ENCODE data around the gene TEX14. TPM values are rescaled to one million over a fixed set of nuclear protein-coding genes. Genes with fewer than 3 reads are reported as not detected.
A peak's percentile ranks its signal among the peaks of the same experiment; 100 is the strongest.

Gene TEX14
- total RNA-seq, 1 experiment from 2014 or later: not detected

DNA sequence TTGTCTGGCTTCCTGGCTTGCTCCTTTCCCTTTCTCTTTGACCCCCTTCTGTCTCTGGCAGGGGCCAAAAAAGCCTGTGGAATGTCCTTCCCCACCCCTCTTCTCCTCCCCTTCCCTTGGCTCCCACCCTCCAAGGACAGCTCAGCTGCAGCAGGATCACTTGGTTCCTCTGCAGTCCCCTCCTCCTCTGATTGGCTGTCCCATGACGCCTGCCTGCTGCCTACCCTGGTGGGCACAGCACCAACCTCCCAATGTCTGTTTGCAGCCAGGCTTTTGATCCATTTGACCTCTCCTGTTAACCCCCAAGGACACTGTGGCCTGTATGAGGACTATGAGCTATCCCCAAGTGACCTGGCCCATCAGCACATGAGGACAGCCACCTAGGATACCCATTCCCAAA lies 162.6 kb downstream of the TEX14 start:
- no peak for DNase-seq (ENCODE audit: low spot score)

DNA sequence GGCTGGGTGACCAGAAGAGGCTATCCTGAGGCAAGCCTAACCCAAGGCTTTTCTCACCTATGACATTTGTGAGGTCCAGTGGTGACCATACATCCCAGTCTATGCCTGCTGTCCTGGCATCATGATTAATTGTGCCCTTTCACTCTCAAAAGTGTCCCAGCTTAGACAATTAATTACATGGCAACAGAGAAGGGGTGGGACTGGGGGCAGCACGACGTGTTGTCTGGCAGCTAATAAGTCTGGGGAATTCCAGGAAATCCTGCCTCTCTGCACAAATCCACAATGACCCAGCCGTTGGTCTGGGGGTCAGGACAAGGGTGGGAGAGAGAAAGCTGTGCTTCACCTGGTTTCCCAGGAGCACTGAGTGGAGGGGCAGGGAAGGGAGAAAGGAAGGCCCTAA lies 163.4 kb downstream of the TEX14 start:
- no peak for DNase-seq (ENCODE audit: low spot score)

DNA sequence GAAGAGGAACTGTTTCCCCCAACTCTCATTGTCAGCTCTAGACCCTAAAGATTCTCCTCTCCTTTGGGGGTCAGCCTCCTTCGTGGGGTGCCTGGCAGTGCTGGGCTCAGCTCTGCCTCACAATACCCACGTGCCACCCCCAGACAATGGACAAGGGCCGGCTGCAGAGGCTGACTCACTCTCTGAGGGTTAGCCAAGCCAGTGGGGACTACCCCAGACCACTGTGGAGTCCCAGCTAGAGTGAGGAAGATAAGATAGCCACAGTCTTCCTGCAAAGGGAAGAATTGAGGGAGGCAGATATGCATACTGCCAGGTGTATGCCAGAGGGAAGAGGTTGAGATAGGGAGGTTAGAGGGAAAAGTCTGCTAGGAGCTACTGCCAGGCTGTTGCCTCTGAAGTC lies 163.9 kb downstream of the TEX14 start:
- DNase-seq (ENCODE audit: low spot score): no peak

DNA sequence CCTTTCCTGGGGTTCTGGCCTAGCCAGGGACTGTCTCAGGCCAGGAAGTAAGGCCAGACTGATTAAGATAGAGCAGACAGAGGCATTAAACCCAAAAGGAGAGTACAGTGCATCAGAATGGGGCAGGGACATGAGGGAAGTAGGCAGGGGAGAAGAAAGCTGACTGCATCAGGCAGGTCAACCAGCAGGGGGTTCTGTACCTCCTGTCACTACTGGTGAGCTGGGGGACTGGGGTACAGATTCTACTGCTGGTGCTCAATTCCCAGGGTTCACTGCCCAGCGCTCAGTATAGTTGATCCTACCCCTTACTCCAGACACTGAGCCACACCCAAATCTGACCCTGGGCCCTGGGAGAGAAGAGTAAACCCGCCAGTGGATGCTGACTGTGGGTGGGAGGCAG lies 164.5 kb downstream of the TEX14 start:
- no peak for DNase-seq (ENCODE audit: low spot score)

- no peak for DNase-seq (ENCODE audit: low spot score)
Measured at GRCh38 chr17:58525239-58525638, 166.6 kb downstream of the TEX14 start.

GRCh38 chr17:58521680-58522079 lies 170.2 kb downstream of the TEX14 start:
- no peak for DNase-seq (ENCODE audit: low spot score)

DNA sequence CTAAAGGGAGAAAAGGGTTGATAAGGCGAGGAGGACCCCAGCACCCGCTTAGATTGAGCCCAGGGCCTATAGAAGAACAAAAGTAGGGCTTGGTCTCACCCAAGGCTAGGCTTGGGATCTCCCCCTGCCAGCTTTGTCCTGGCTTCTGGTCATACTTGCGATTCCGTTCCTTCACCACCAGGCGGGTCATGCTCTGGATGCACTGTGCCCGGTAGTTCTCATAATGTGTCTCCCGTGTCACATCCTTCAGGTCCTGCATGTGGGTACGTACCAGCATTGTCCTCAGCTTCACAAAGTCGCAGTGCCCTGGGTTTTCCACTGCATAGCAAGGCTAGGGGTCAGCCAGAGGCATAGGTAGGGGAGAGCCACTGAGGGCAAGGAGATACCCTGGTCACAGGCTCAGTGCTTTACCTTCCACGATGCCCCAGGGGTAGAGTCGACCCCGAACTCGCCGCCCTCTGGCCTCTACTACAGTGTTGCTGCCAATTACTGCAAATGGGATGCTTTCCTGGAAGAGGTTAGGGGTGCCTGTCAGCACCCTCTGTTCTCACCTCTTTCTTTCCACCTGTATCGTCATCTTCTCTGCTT lies 170.9 kb downstream of the TEX14 start:
- DNase-seq (ENCODE audit: low spot score): peak; percentile 57

DNA sequence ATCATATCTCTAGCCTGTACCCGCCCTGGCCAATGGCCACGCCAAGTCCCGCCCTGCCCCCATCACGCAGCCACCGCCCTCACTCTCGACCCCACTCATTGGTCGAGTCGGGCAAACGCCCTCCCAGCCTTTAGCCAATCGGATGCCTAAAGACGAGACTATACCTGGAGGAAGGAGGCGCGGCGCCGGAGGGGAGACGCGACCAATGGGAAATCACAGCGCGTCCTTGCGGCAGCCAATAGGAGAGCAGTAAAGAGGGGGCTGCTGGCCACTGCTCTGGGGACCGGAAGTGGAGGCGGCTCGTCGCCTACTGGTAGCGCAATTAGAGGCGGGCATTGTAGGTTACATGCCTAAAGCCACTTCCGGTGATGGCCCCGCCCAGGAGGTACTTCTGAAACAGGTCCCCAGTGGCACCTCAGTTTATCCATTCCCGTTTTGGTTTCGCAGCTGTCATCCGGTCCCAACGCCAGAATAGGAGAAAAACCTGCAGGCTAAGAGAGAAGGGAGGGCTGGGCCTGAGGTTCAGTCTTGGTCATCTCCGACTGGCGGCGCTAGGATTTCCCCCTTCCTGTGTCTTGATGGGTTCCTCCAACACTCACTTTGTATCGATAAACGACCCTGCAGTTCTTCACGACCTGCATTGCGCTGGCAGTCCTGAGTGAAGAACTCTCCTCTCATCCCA lies 173.8 kb downstream of the TEX14 start:
- peak; percentile 99 for DNase-seq (ENCODE audit: low spot score)

DNA sequence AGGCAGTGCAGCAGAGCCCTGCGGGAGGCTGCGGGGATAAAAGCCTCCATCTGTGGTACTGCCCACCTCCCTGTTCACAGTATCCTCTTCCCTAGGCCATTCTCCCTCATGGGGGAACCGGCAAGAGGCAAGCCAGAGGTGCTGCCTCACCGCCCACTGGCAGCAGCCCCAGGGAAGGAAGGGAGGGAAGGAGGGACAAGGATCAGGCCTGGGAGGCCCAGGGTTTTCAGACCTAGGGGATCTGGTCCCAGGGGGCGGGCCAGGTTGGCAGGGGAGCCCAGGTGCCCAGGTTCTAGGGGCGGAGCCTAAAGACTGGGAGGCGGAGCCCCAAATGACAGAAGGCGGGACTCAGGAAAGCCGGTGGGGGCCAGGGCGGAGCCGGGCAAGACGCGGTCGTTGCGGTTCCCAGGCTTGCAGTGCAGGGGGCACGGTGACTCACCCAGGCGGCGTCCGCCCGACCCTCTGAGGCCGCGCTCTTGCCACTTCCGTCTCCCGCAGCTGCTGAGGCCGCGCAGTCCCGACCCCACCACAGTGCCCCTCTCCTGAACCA lies 174.4 kb downstream of the TEX14 start:
- no peak for DNase-seq (ENCODE audit: low spot score)

DNA sequence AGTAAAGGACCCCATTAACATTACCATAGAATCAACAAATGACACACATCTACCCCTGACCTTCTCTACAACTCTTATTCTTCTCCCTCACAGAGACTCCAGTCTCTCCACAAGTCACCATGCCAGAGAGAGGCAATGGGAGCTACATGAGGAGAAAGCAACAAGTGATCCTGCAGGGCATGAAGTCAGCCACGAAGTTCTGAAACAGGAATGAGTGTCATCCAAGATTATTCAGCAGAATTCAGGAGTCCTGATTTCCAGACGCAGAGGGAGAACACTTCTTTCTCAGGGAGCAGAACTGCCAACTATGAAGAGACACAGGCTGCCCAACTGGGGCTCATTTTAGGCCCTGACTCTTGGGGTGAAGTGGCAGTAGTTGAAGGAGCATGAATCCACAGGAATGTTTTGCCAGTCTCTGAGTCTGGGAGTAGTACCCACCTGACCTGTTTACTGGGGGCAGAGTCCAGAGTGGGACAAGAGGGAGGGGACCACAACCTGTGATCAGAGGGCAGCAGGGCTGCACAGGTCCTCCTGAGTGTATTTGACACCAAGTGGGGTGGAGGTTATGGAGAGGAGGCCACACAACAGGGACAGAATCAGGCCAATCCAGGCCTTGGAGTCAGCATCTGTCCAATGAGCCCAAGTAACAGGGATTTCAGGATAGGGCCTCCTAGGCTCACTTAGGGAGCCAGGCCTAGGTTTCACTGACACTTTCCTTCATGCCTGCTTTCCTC lies 175.0 kb downstream of the TEX14 start:
- peak; percentile 55 for DNase-seq (ENCODE audit: low spot score)

DNA sequence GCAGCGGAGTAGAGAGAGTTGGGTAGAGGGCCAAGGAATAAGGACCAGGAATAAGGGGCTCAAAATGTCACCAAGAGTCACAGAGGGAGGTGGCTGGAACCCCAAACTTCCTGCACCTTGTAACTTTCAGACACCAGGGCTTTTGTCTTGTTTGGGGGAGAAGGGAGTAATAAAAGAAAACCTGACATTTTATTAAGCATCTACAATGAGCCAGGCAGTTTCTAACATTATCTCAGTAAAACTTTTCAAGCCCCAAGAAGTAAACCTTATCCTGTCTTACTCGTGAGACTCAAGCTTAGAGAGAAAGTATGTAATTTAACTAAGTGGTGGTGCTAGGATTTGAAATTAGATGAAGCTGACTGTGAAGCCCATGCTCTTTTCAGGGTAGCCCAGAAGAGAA lies 176.6 kb downstream of the TEX14 start:
- no peak for DNase-seq (ENCODE audit: low spot score)

- DNase-seq (ENCODE audit: low spot score): no peak
Measured at GRCh38 chr17:58514770-58515157, 177.1 kb downstream of the TEX14 start.

- peak; percentile 77 for DNase-seq (ENCODE audit: low spot score)
Measured at GRCh38 chr17:58513965-58514769, 177.7 kb downstream of the TEX14 start, which contains the start of gene MTMR4. Gene MTMR4 (minus strand): TSS chr17:58514638. CDS start chr17:58514407, 231 bp downstream.

GRCh38 chr17:58513267-58513964 lies 178.4 kb downstream of the TEX14 start:
- no peak for DNase-seq (ENCODE audit: low spot score)

GRCh38 chr17:58510075-58510474 lies 181.8 kb downstream of the TEX14 start:
- no peak for DNase-seq (ENCODE audit: low spot score)

GRCh38 chr17:58508341-58509067 lies 183.3 kb downstream of the TEX14 start:
- no peak for DNase-seq (ENCODE audit: low spot score)

- DNase-seq (ENCODE audit: low spot score): no peak
Measured at GRCh38 chr17:58507123-58507634, 184.7 kb downstream of the TEX14 start.
